Urothelium cell line (cell line): ENCODE results near the gene COL4A2.
A peak's percentile ranks its signal among the peaks of the same experiment; 100 is the strongest.

ENCODE experiments used
- DNase-seq: peaks from one replicate; pipeline ENCODE4 v3.0.0; 2011; ENCODE audit warnings: low spot score, mixed read lengths
- FAIRE-seq: peaks from 2 replicates; lab custom pipeline; 2011; peaks lifted over from hg19 to GRCh38; lab: Jason Lieb, UNC

Gene COL4A2

DNA sequence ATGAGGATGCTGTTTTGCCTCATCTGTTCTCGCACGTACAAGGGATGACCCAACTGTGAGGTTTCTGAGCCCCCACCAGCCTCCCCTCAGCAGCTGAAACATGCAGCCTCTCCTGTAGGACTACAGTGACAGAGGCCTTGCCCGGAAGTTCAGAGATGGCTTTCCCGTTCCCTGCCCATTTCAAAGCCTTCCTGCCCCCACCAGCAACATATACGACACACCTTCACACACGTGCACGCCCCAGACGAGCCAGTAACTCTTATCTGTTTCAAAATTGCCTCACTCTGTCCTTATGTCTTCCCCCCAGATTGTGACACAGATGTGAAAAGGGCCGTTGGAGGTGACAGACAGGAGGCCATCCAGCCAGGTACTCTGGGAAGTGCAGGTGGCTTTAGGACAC, 158.6 kb downstream of the COL4A2 start:
- DNase-seq (no peak), FAIRE-seq (no peak)

DNA sequence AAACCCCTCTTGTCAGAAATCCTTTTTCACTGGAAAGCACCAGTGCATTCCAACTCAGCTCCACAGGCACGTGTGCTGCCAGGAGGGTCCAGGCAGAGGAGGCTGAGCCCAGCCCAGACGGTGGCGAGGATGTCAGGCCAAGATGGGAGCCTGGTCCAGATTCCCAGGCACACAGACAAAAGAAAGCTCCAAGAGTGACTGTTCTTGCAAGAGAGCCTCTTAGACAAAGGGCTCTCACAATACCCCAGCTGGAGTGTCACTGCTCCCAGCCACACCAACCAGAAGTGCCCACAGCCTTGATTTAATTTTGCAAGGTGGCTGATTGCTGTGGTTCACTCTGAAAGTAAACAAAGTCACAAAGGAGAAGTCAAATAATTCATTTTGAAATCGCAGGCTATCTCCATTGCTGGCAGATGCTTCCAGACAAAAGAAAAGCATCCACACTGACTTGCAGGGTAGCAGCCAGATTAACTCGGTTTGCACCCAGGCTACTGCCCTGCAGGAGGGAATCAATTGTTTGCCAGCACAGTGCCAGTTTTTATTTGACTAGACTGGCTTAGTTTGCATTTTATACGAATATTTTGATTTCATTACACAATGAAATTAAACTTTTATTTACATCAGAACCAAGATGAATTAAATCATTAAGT, 159.3 kb downstream of the COL4A2 start:
- FAIRE-seq = no peak

DNA sequence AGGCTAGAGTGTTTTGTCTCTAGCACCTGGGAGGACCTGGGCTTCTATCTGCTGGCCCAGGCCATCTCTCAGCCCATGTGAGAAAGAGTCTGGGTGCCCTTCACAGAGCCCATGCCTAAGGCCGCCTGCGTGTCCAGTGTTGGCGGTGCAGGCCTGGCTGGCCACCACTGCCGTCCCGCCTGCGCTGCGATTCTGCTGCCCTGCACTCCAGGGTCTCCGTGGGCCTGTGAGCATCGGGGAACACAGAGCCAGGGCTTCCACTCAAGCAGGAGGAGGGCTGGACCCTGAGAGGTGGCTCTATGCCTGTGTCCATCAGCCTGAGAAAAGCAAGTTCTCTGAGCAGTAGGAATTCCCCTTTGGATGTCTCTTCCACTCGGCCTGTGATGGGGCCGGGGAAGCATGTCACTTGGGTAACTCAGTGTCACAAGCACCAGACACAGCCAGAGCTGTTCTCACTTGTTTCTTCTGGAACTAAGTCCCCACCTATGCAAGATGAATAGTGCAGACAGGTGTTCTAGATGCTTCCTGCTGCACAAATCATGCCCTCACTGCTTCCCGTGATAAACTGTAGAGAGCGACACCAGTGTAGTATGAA, 160.5 kb downstream of the COL4A2 start:
- FAIRE-seq (no peak), DNase-seq (no peak)

More for the DNA sequence above, 159.3 kb downstream of the COL4A2 start:
- no peak for DNase-seq

DNA sequence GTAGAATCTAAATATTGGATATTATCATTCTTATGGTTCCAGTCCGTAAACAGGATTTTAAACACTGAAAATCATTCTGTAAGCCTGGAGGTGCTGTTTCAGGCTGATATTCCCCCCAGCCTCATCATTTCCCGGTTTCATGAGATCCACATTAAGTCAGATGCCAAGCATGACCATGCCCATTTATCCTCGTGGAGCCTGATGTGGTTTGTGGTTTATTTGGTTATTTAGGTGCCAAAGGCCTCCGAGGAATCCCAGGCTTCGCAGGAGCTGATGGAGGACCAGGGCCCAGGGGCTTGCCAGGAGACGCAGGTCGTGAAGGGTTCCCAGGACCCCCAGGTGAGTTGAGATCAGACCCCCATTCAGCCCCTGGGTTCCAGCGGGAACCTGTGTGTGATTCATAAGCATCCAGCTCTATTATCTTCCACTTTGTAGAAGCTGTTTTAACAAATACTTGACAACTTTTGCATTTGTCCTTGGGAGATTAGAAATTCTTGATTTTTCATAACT, 162.0 kb downstream of the COL4A2 start:
- FAIRE-seq = no peak
- no peak for DNase-seq

DNA sequence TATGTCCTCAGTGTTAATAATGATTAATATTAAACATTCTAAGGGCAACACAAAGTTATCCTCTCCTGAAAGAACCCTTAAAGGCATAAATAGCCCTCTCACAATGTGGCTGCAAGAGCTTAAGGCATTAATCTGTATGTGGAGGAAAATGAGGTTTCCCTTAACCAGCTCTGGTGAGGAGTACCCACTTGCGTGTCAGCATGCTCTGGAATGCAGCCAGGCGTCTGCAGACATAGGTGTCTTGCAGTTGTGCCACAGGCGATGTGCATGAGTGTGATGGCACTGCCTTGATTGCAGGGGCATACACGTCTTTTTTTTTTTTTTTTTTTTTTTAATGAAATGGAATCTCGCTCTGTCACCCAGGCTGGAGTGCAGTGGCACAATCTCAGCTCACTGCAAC, 162.5 kb downstream of the COL4A2 start:
- no peak for DNase-seq
- FAIRE-seq = no peak

DNA sequence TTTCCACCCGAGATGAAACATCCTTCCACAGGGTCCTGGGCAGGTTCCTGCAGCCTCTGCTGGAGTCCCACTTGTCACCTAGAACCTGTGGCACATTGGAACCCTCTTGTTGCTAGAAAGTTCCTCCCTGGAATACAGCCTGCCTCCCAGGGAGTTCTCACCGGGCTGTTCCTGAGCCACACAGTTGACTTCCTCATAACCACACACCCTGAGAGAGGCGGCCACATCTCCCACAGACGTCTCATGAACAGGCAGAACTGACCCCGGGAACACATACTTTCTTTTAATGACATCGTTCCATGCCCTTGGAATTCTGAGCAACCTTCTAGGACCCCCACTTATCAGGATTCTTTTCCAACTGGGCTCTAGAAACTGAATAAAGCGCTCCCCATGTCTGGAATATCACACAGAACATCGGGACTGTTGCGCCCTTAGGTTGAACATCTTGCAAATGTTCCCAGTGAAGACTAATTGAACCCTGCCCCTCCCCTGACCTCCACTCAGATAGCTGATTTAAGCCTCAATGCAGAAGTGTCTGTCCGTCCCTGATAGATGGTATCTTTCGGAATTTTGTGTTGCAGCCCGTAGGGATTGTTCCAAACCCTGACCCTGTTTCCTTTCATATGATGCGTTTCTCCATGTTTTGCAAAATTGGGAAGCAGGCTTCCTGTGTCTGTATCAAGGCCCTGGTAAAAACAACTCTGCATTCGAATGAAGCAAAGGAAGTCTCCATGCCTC, 163.4 kb downstream of the COL4A2 start:
- no peak for FAIRE-seq
- DNase-seq = no peak

DNA sequence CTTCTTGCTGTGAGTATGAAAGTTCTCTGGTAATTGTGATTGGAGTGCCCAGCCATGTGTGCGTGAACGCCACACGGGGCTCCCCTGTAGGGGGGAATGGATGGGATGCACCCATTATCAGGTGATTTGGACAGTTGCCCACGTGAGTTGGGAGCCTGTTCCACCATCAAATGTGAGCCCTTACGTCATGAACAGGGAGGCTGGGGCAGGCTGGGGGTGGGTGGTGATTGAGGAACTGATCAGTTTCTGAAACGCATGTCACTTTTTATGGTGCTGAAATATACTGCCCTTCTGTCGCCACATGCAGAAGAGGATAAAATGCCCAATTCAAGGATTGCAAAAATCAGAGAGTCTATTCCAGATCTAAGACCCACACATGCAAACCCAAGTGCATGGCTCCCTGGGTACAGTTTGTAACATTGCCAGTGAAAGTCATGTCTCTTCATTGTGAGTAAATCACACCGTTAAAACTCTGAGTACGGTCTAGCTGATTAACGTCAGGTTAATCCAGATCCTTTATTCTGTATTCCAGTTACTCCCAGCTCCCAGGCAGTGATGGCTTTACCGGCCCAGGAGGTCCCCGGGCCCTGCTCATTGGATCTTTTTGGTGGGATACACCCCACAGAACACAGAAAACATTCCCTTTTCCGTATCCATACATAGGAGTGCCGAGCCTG, 164.2 kb downstream of the COL4A2 start:
- no peak for FAIRE-seq
- DNase-seq = no peak

DNA sequence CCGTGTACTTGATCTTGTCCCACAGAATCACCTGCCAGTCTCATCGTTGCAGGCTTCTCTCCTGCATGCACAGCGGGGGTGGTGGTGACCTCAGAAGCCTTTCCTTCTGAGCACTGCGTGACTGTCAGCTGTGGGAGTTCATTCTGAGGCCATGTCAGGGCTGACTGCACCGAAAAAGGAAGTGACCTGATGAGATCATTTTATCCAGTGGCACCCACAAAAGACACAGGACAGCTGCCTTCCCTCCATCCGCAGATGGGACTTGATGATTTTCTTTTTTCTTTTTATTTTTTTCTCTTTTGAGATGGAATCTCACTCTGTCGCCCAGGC, 164.7 kb downstream of the COL4A2 start:
- no peak for DNase-seq
- no peak for FAIRE-seq

DNA sequence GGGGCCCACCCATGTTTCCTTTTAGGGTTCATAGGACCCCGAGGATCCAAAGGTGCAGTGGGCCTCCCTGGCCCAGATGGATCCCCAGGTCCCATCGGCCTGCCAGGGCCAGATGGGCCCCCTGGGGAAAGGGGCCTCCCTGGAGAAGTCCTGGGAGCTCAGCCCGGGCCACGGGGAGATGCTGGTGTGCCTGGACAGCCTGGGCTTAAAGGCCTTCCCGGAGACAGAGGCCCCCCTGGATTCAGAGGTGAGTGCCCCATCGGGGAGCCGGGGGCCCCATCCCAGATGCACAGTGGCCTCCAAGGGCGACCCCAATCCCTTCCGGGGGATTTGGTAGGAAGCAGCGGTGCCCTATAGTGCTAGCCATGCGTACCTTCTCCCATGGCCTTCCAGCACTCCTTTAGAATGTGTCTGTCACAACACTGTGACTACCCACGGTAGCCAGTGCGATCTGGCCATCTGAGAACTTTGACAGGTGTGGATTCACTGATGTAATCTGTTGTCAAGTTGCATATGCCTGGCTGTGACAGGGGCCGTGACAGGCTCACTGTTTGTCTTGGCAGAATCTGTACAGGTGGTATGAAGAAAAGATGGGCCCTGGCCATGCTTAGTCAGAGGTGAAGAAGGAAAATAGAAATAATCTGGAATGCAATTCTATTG, 165.9 kb downstream of the COL4A2 start:
- FAIRE-seq (no peak), DNase-seq (no peak)

DNA sequence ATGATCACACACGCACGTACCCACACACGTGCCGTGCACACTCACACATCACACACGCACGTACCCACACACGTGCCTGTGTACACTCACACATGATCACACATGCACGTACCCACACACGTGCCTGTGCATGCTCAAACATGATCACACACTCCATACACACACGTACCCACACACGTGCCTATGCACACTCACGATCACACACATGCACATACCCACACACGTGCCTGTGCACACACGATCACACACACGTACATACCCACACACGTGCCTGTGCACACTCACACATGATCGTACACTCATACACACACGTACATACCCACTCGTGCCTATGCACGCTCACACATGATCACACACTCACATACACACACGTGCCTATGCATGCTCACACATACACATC, 167.6 kb downstream of the COL4A2 start:
- DNase-seq = no peak
- FAIRE-seq = peak; percentile 97

DNA sequence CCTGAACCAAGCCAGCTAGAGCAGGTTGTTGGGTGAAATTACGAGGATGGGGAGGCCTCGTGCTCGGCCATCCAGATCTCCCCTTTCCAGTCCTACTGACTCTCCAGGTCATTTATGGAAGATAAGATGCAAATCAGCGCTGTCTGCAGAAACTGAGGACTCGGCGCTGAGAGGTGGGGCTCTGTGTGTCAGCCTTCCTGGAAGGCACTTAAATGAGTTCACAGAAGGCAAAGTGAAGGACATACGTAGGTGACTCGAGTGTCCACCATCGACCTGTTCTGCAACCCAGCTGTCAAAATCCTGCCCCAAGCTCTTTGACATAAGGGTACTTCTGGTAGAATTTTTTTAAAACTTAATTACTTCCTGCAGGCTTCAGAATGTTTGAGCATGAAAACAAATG, 168.0 kb downstream of the COL4A2 start:
- FAIRE-seq = no peak

DNA sequence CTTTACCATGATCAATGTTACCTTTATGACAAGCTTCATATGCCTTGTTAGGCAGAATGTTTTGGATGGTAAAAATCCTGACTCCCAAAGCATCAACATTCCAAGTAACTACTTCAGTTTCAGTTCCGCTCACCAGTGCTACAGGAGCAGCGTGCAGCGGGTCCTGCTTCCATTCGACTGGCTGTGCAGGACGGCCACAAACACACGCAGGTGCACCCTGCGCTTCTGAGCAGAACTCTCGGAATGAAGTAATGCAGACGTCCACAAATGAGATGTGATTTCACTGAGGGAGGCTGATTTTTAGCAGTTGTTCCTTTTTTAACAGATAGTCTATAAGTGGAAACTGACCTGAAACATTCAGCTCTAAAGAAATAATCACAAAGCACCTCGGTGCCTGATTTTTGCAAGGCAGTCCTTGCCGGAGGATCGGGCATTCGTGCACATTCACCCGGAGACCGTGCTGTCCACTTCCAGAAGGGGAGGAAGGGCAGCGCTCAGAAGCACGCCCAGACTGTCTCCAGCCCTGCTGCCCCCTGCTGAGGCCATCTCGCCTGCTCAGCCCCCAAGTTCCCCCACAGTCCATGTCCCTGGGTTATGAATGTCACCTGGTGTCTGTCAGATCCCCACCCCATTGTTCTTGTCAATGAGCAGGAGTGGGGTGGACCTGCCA, 168.6 kb downstream of the COL4A2 start:
- no peak for DNase-seq
- no peak for FAIRE-seq

More for the DNA sequence above, 168.0 kb downstream of the COL4A2 start:
- no peak for DNase-seq

DNA sequence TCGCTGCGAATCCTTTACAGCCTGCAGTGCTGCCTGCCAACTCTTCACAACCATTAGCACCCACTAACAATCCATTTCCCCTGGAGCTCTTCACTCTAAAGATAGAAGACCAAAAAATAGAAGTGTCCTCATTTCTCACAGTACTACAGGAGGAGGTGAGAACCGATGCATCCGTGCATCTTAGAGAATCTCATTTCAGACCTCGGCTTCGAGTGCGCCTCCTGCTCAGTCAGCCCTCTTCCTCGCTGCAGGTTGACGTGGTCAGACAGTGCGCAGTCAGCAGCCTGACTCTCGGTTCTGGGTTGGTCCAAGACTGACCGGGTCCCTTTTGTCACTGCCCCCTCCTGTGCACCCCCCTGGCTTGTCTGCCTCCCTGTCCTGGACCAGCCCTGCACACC, 169.1 kb downstream of the COL4A2 start:
- DNase-seq (no peak), FAIRE-seq (no peak)

DNA sequence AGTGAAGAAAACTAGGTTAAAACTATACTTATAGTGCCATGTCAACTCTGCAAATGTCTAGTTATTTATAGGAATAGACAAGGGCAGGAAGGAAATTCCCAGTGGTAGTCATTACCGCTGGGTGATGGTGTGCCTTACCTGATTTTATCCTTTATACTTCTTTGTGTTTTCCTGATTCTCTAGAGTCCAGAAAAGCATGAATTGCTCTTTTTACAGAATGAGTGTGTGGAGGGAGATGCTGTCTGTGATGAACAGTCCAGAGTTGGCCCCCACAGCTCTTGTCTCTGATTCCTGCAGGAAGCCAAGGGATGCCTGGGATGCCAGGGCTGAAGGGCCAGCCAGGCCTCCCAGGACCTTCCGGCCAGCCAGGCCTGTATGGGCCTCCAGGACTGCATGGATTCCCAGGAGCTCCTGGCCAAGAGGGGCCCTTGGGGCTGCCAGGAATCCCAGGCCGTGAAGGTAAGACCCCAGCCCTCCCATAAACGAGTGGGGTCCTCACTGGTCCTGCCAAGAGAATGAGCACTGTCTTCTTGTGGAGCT, 170.7 kb downstream of the COL4A2 start:
- FAIRE-seq = no peak
- no peak for DNase-seq

DNA sequence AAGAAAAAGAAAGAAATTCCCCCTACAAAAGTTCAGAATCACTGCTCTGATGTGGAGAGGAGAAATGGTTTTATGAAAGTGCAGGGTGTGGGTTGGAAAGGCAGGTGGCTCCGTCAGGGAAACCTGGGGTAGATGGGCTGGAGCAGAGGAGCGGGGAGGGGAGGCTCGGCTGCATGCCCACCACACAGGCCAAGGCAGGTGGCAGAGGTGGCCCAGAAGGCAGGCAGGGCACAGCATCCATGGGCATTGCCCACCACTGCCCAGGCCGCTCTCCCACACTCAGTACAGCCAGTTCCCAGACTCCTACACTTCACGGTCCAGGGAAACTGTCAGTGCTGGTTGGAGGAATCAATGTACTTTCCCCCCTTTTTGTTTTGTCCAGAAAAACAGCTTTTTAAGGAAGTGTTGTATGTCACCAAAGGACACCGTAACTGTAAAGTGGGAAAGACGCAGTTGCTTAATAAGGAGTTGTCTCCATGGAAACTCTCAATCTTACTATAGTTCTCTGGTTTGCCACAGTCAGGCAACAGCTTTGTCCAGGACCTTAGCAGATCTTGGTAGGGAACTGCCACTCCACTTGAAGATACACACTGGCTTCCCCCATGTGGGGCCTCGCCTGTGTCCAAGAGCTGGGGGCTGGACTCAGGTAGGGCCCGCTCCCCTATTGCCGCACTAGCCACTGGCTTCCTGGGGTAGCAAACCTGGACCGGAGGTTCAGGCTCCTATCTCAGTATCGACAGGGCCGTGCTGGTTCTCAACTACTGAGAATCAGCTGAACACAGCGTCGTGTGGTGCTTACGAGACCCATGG, 171.5 kb downstream of the COL4A2 start:
- no peak for DNase-seq
- no peak for FAIRE-seq

DNA sequence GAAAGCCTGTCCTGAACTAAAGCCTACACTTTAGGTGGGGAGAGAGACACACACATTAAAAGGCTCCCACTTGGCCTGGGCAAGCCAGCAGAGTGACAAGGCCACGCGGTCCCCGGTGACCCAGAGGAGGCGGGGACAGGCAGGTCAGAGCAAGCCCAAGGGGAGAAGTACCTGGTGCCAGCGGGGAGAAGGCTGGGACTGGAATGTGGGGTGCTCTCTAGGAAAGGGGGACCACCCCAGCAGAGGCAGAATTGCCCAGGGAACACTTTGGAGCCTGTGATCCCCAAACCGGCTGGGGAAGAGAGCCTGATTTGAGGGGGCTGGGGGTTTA, 172.1 kb downstream of the COL4A2 start:
- DNase-seq (no peak), FAIRE-seq (no peak)

DNA sequence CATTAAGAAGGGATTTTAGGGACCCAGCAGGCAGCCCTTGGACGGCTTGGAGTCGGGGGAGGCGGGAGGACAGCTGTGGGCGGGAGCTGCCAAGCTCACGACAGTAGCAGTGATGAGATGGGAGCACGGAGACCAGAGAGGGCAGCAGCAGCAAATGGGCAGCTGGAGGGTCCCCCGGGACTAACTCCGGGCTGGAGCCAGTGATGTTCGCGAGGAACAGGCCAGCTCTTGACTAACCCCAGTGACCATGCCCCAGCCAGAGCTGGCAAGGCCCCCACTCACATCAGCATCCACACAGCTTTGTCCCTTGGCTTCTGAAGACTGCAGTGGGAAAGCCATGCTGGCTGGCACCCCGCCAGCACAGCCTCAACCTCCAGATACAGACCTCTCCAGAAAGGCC, 172.6 kb downstream of the COL4A2 start:
- no peak for FAIRE-seq
- no peak for DNase-seq

DNA sequence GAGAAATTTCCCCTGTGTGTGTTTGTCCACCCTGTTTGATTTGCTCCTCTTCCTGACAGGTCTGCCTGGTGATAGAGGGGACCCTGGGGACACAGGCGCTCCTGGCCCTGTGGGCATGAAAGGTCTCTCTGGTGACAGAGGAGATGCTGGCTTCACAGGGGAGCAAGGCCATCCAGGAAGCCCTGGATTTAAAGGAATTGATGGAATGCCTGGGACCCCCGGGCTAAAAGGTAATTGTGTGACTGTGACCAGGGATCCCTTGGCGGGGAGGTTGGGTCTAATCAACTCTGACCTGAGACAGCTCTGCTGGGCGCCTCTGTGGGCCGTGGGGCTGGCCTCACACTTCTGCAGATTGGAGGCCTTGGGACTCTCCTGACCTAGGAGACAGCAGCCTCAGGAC, 173.1 kb downstream of the COL4A2 start:
- DNase-seq (no peak), FAIRE-seq (no peak)

DNA sequence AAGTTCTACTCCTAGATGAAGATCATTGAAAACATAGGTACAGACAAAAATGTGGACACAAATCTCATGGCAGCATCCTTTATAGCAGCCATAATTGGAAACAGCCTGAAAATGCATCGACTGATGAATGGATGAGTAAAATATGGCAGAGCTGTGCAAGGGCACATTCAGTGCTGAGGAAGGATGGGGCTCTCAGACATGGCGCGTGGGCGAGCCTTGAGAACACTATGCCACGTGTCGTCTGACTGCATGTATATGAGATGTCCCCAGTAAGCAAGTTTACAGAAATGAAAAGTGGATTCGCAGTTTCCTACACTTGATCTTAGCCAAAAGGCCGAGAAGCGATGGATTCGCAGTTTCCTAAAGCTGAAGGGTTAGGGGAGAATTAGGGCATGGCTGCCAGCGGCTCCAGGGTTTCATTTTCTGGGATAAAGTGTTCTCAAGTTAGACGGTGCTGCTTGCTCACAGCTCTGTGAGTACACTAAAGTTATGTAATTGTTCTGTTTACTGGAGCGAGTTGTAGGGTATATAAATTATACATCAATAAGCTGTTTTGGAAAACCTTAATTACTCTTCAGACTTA, 176.4 kb downstream of the COL4A2 start:
- DNase-seq (no peak), FAIRE-seq (no peak)
